ENCODE results near the gene SLCO1B3. TPM values are rescaled to one million over a fixed set of nuclear protein-coding genes. Genes with fewer than 3 reads are reported as not detected.

SLCO1B3 gene
- total and polyA plus RNA-seq, 2 of the 4 experiments (the other 2 are of a cell fraction) = not detected

DNA sequence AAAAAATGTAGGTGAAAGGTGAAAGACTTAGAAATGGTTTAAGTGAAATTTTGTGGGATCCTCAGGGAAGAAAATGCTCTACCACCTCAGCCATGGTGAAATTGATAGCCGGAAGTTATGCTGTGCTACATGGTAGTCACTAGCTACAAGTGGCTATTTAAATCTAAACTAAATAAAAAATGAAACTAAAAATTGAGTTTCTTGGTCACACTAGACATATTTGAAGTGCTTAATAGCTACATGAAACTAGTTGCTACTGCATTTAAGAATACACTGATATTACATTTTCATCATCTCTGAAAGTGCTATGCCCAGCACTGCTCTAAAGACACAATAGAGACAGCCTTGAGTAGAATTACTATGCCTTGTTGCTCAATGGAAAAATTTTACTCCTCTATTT is 10.3 kb upstream of the SLCO1B3 start:
- no peak for ATAC-seq (ENCODE audit: low read depth)
- dilution Hi-C loops (cut with HindIII; ENCODE audit: low sequenced_read_pairs, unreplicated experiment) = no loop called here
- no peak overlapping the region for H4K5ac ChIP-seq (ENCODE audit: low read depth, low read length)

More for the DNA sequence above, 10.3 kb upstream of the SLCO1B3 start:
- BruUV-seq (replicated peaks) = no TSS peak
- H2BK5ac ChIP-seq (ENCODE audit: low read depth, low read length, poor library complexity, severe bottlenecking) = no peak overlapping the region
- H3K4me3 ChIP-seq (ENCODE audit: insufficient read depth, low read depth, low read length) = no peak overlapping the region
- DNase-seq = no peak
- H3K56ac ChIP-seq (ENCODE audit: extremely low read depth, insufficient read depth, low read length) = no peak overlapping the region
- no peak overlapping the region for H3K9ac ChIP-seq (ENCODE audit: low read depth, low read length)
- no peak overlapping the region for H4K8ac ChIP-seq (ENCODE audit: low read depth in 2 of 2, low read length in 2 of 2)
- no CpG with 5 or more reads among the region's 1 CpG for WGBS, 2 experiments (ENCODE audit: extremely low coverage in 2 of 2, insufficient read length in 1 of 2)
- H3K23ac ChIP-seq (ENCODE audit: low read depth, low read length) = no peak overlapping the region
- in situ Hi-C loops (cut with MboI; ENCODE audit: low sequenced_read_pairs) = no loop called here
- H2AK9ac ChIP-seq (replicated peaks; ENCODE audit: low read depth, low read length, poor library complexity) = no peak overlapping the region
- no peaks in the 10 kb centered on the region for H3K4me1 ChIP-seq (ENCODE audit: control insufficient read depth, insufficient read depth, low read length)
- no peak overlapping the region for H3K14ac ChIP-seq (replicated peaks; ENCODE audit: low read depth, low read length)
- no peaks in the 10 kb centered on the region for H3K36me3 ChIP-seq (ENCODE audit: control insufficient read depth, insufficient read depth, low read length)
- H2AK5ac ChIP-seq (ENCODE audit: low read depth, low read length) = no peak overlapping the region
- no peaks in the 10 kb centered on the region for H4K20me1 ChIP-seq (ENCODE audit: insufficient read depth, low read length)
- H2AFZ ChIP-seq (replicated peaks; ENCODE audit: low read length, poor library complexity) = no peak overlapping the region
- H3K4me2 ChIP-seq (ENCODE audit: low read depth, low read length) = no peak overlapping the region
- H4K91ac ChIP-seq (ENCODE audit: insufficient read depth, low read depth, low read length) = no peak overlapping the region
- H3K27ac ChIP-seq (ENCODE audit: insufficient read depth, low read length) = no peak overlapping the region
- no peak for TF ChIP-seq CHD1 (IDR thresholded peaks at IDR 0.05; ENCODE audit: low read depth, low read length)
- TF ChIP-seq, protein P1, sequence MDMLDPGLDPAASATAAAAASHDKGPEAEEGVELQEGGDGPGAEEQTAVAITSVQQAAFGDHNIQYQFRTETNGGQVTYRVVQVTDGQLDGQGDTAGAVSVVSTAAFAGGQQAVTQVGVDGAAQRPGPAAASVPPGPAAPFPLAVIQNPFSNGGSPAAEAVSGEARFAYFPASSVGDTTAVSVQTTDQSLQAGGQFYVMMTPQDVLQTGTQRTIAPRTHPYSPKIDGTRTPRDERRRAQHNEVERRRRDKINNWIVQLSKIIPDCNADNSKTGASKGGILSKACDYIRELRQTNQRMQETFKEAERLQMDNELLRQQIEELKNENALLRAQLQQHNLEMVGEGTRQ (IDR thresholded peaks at IDR 0.05; ENCODE audit: low read depth, low read length) = no peak
- no peak for TF ChIP-seq RCOR1 (IDR thresholded peaks at IDR 0.05; ENCODE audit: insufficient replicate concordance, low read length)
- no peak for TF ChIP-seq MXI1 (IDR thresholded peaks at IDR 0.05; ENCODE audit: borderline replicate concordance, low read depth, low read length)
- no peak for TF ChIP-seq SMC3 (IDR thresholded peaks at IDR 0.05; ENCODE audit: low read depth, low read length)
- TF ChIP-seq FOS (IDR thresholded peaks at IDR 0.05; ENCODE audit: low read depth, low read length) = no peak
- no peak for TF ChIP-seq NFE2L2 (IDR thresholded peaks at IDR 0.05; ENCODE audit: low read depth, low read length)
- TF ChIP-seq CEBPB (IDR thresholded peaks at IDR 0.05; ENCODE audit: low read depth, low read length) = no peak
- TF ChIP-seq, protein P2, sequence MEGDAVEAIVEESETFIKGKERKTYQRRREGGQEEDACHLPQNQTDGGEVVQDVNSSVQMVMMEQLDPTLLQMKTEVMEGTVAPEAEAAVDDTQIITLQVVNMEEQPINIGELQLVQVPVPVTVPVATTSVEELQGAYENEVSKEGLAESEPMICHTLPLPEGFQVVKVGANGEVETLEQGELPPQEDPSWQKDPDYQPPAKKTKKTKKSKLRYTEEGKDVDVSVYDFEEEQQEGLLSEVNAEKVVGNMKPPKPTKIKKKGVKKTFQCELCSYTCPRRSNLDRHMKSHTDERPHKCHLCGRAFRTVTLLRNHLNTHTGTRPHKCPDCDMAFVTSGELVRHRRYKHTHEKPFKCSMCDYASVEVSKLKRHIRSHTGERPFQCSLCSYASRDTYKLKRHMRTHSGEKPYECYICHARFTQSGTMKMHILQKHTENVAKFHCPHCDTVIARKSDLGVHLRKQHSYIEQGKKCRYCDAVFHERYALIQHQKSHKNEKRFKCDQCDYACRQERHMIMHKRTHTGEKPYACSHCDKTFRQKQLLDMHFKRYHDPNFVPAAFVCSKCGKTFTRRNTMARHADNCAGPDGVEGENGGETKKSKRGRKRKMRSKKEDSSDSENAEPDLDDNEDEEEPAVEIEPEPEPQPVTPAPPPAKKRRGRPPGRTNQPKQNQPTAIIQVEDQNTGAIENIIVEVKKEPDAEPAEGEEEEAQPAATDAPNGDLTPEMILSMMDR (conservative IDR thresholded peaks at IDR 0.05; ENCODE audit: low read depth, low read length) = no peak
- no peak for TF ChIP-seq BHLHE40 (IDR thresholded peaks at IDR 0.05; ENCODE audit: low read depth, low read length)
- TF ChIP-seq, protein P3, sequence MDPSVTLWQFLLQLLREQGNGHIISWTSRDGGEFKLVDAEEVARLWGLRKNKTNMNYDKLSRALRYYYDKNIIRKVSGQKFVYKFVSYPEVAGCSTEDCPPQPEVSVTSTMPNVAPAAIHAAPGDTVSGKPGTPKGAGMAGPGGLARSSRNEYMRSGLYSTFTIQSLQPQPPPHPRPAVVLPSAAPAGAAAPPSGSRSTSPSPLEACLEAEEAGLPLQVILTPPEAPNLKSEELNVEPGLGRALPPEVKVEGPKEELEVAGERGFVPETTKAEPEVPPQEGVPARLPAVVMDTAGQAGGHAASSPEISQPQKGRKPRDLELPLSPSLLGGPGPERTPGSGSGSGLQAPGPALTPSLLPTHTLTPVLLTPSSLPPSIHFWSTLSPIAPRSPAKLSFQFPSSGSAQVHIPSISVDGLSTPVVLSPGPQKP (IDR thresholded peaks at IDR 0.05; ENCODE audit: borderline replicate concordance, low read depth, low read length) = no peak
- no peak for TF ChIP-seq POLR2A (IDR thresholded peaks at IDR 0.05; ENCODE audit: low read depth, low read length)
- TF ChIP-seq RFX5 (IDR thresholded peaks at IDR 0.05; ENCODE audit: low read depth, low read length) = no peak
- no peak for TF ChIP-seq RAD21 (IDR thresholded peaks at IDR 0.05; ENCODE audit: low read length)
- no peak for TF ChIP-seq MAZ (IDR thresholded peaks at IDR 0.05; ENCODE audit: borderline replicate concordance, low read depth, low read length)
- TF ChIP-seq MAFK (IDR thresholded peaks at IDR 0.05; ENCODE audit: low read depth, low read length) = no peak
- H3K4ac ChIP-seq (ENCODE audit: low read depth, low read length) = no peak overlapping the region
- H3K79me1 ChIP-seq (ENCODE audit: low read depth in 1 of 2, low read length in 2 of 2) = no peaks in the 10 kb centered on the region
- no peaks in the 10 kb centered on the region for H3K9me1 ChIP-seq (ENCODE audit: insufficient read depth, low read length)
- POLR2A ChIA-PET (ENCODE audit: unreplicated experiment) = no interaction called here
- H3K9me3 ChIP-seq (ENCODE audit: control insufficient read depth, insufficient read depth, low read length) = peaks cover 3% of the 10 kb centered on the region
- CTCF ChIA-PET = no interaction called here
- no peak overlapping the region for H3K18ac ChIP-seq (ENCODE audit: low read depth, low read length)
- no peaks in the 10 kb centered on the region for H3K27me3 ChIP-seq (ENCODE audit: control insufficient read depth, insufficient read depth, low read length)
- intact Hi-C loops (cut with micrococcal nuclease) = no loop called here
- H2BK15ac ChIP-seq (ENCODE audit: low read depth, low read length) = no peak overlapping the region
- H2BK20ac ChIP-seq (ENCODE audit: low read depth, low read length) = no peak overlapping the region
- H2BK120ac ChIP-seq (ENCODE audit: low read depth, low read length) = no peak overlapping the region
